RWPE2 (cell line): ENCODE measurements around the gene DYNC1I1.

Experiments used
- ATAC-seq: fragments of 200-7000 bp; cut with Tn5 transposase; 3 replicates; pipeline ENCODE4 v1.9.1; 2021; ENCODE audit warnings: low read depth
- DNase-seq: peaks from one replicate; pipeline ENCODE4 v3.0.0-alpha.2; 2020; ENCODE audit warnings: low spot score
- H3K27ac ChIP-seq: fragments of 450-650 bp; 2 replicates; pipeline ENCODE4 v1.5.1; 2017; ENCODE audit warnings: mild to moderate bottlenecking; ENCODE audit not compliant: poor library complexity, severe bottlenecking
- H3K27me3 ChIP-seq: fragments of 250-450 bp; sonication (Bioruptor Pico); 2 replicates; pipeline ENCODE4 v1.5.1; 2021; ENCODE audit warnings: mild to moderate bottlenecking, moderate library complexity; ENCODE audit not compliant: insufficient read depth, poor library complexity, severe bottlenecking
- H3K36me3 ChIP-seq: fragments of 250-450 bp; sonication (Bioruptor Pico); 2 replicates; pipeline ENCODE4 v1.5.1; 2020; ENCODE audit warnings: low read depth, mild to moderate bottlenecking, moderate library complexity
- H3K4me1 ChIP-seq: fragments of 250-450 bp; sonication (Bioruptor Pico); 2 replicates; pipeline ENCODE4 v1.5.1; 2021; ENCODE audit warnings: mild to moderate bottlenecking, moderate library complexity; ENCODE audit not compliant: insufficient read depth, poor library complexity, severe bottlenecking
- H3K4me3 ChIP-seq: fragments of 250-450 bp; sonication (Bioruptor Pico); 2 replicates; pipeline ENCODE4 v1.5.1; 2021; ENCODE audit warnings: mild to moderate bottlenecking, moderate library complexity; ENCODE audit not compliant: severe bottlenecking
- H3K9me3 ChIP-seq: fragments of 250-450 bp; sonication (Bioruptor Pico); 2 replicates; pipeline ENCODE4 v1.5.1; 2021; ENCODE audit warnings: mild to moderate bottlenecking, moderate library complexity; ENCODE audit not compliant: severe bottlenecking
- TF ChIP-seq, protein P1 (sequence below): fragments of 450-650 bp; IDR thresholded peaks from one replicate; pipeline ENCODE4 v1.5.1; 2017; ENCODE audit warnings: mild to moderate bottlenecking, moderate library complexity; ENCODE audit not compliant: poor library complexity, severe bottlenecking

DYNC1I1 gene

DNA sequence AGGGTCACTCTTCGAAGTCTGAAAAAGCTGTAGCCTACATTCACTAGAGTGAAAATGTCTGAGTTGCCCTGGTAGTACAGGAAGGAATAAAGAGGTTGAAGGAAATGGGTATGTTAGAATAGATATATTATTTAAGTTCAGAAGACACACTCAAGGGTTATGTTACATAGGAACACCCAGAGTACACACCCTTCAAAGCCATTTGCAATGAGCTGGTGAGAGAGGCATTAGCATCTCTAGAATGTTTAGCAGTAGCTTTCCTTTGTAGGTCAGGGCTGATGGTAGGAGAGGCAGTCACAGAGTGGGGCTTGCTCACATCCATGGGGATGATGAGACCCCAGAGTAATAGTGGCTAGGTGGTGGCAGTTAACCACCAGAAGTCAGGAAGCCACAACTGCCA, 328.4 kb downstream of the DYNC1I1 start:
- DNase-seq (no peak), ATAC-seq (no peak)

DNA sequence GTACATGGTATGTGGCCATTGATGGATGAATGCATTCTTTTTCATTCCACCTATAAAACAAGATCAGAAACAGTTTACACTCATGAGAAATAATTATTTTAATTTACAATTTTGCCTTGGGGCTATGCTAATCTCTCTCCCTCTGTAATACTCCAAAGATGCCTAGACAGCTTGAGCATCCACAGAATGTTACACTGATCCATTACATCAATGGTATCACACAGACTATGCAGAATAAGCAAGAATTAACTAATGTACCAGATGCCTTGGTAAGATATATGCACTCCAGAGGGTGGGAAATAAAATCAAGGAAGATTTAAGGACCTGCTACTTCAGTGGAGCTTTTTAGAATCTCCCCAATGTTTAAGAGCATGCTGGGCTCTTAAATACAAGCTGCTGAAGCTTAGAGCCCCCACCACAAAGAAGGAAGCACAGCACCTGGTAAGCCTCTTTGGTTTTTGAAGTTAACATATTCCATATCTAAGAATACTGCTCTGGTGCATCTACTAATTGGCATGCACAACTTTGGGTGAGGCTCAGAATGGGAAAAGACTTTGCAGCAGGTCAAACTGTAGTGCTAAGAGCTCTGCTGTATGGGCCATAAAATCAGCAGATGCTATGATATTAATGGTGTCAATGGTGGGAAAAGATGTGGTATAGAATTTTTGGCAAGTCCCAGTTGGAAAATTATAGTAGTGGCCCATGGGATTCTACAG, 329.9 kb downstream of the DYNC1I1 start:
- Histone ChIP-seq H3K27me3 (no peaks in the 10 kb centered on the region), H3K36me3 (no peaks in the 10 kb centered on the region), H3K27ac (no peak overlapping the region), H3K4me3 (no peak overlapping the region), H3K4me1 (no peaks in the 10 kb centered on the region), H3K9me3 (no peaks in the 10 kb centered on the region)
- ATAC-seq (no peak), DNase-seq (no peak)
- TF ChIP-seq, protein P1, sequence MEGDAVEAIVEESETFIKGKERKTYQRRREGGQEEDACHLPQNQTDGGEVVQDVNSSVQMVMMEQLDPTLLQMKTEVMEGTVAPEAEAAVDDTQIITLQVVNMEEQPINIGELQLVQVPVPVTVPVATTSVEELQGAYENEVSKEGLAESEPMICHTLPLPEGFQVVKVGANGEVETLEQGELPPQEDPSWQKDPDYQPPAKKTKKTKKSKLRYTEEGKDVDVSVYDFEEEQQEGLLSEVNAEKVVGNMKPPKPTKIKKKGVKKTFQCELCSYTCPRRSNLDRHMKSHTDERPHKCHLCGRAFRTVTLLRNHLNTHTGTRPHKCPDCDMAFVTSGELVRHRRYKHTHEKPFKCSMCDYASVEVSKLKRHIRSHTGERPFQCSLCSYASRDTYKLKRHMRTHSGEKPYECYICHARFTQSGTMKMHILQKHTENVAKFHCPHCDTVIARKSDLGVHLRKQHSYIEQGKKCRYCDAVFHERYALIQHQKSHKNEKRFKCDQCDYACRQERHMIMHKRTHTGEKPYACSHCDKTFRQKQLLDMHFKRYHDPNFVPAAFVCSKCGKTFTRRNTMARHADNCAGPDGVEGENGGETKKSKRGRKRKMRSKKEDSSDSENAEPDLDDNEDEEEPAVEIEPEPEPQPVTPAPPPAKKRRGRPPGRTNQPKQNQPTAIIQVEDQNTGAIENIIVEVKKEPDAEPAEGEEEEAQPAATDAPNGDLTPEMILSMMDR = no peak

More for the DNA sequence above, 328.4 kb downstream of the DYNC1I1 start:
- TF ChIP-seq, protein P1 = no peak
- Histone ChIP-seq H3K27me3 (no peaks in the 10 kb centered on the region), H3K27ac (no peak overlapping the region), H3K36me3 (no peaks in the 10 kb centered on the region), H3K4me1 (no peaks in the 10 kb centered on the region), H3K9me3 (no peaks in the 10 kb centered on the region), H3K4me3 (no peak overlapping the region)

DNA sequence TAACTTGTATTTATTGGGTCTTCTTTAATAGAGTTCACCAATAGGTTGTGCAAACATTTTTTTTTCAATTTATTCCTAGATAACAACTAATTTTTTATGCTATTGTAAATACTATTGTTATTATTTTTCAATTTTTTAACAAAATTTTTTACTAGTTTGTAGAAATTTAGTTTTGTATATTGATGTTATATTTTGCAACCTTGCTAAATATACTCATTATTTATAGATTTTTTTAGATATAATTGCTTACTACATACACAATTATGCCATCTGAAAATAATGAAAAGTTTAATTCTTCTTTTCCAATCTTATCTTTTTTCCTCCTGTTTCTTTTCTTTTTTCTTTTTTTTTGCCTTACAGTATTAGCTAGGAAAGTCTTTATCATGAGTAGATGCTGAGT, 332.6 kb downstream of the DYNC1I1 start:
- no peaks in the 10 kb centered on the region for H3K9me3 ChIP-seq
- TF ChIP-seq, protein P1 = no peak
- no peak overlapping the region for H3K27ac ChIP-seq
- H3K4me1 ChIP-seq = no peaks in the 10 kb centered on the region
- ATAC-seq = no peak
- no peaks in the 10 kb centered on the region for H3K27me3 ChIP-seq
- no peak for DNase-seq
- no peak overlapping the region for H3K4me3 ChIP-seq
- H3K36me3 ChIP-seq = no peaks in the 10 kb centered on the region

DNA sequence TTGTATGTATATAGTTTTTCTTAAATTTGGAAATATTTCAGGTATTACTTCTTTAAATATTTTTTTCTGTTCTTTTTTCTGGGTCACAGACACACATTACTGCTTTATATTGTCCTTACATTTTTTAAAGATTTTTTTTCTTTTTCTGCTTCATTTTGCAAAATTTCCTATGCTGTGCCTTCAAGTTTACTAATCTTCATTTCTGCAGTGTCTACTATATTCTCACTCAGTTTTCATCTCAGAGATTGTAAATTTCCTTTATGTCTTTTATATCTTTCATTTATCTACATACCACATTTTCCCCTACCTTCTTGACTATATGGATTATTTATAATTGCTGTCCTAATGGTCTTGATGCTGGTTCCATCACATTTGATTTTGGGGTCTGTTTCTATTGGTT, 339.1 kb downstream of the DYNC1I1 start:
- Histone ChIP-seq H3K9me3 (peaks cover 2% of the 10 kb centered on the region), H3K27me3 (no peaks in the 10 kb centered on the region), H3K4me3 (no peak overlapping the region), H3K27ac (no peak overlapping the region), H3K4me1 (no peaks in the 10 kb centered on the region), H3K36me3 (no peaks in the 10 kb centered on the region)
- TF ChIP-seq, protein P1 = no peak
- DNase-seq (no peak), ATAC-seq (no peak)

DNA sequence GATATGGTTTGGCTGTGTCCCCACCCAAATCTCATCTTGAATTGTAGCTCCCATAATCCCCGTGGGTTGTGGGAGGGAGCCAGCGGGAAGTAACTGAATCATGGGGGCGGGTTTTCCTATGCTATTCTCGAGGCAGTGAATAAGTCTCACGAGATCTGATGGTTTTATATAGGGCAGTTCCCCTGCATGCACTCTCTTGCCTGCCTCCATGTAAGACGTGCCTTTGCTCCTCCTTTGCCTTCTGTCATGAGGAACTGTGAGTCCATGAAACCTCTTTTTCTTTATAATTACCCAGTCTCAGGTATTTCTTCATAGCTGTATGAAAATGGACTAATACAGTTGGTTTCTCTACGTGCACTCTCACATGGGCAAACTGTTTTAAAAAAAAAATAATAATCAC, 341.8 kb downstream of the DYNC1I1 start:
- H3K36me3 ChIP-seq = no peaks in the 10 kb centered on the region

More for the DNA sequence above, 341.8 kb downstream of the DYNC1I1 start:
- no peak for DNase-seq
- H3K9me3 ChIP-seq = peaks cover 2% of the 10 kb centered on the region
- no peaks in the 10 kb centered on the region for H3K4me1 ChIP-seq
- ATAC-seq = no peak
- no peak overlapping the region for H3K27ac ChIP-seq
- no peaks in the 10 kb centered on the region for H3K27me3 ChIP-seq
- TF ChIP-seq, protein P1 = no peak
- no peak overlapping the region for H3K4me3 ChIP-seq
